A673 (cell line): ENCODE measurements around the gene LPCAT1. TPM values are rescaled to one million over a fixed set of nuclear protein-coding genes. Genes with fewer than 3 reads are reported as not detected.

ENCODE experiments used
- BruUV-seq: library from RNA; stranded (reverse); fragments of 400-500 nt; replicated peaks from 2 replicates; lab custom pipeline; 2021; lab: Mats Ljungman, UMichigan
- CTCF ChIA-PET: fragments of 300-600 bp; sonication (Branson Sonifier 250); formaldehyde crosslinking; loops from one replicate; lab custom pipeline; 2022; ENCODE audit warnings: antibody characterized with exemption; lab: Charles Lee
- POLR2A ChIA-PET: fragments of 300-600 bp; sonication (Branson Sonifier 250); formaldehyde crosslinking; loops from one replicate; lab custom pipeline; 2022; ENCODE audit warnings: antibody characterized with exemption; ENCODE audit not compliant: low non-redundant PET; lab: Charles Lee
- DNase-seq: peaks from one replicate; pipeline ENCODE4 v3.0.0-alpha.2; 2015; ENCODE audit warnings: low spot score
- H3K27ac ChIP-seq: fragments of 200-600 bp; sonication (generic); 2 replicates; pipeline ENCODE4 v1.5.1; 2016; ENCODE audit warnings: mixed run types, low read depth, mild to moderate bottlenecking, mixed read lengths, antibody characterized with exemption, low read length; ENCODE audit not compliant: poor library complexity, severe bottlenecking
- H3K27me3 ChIP-seq: fragments of 200-600 bp; sonication (generic); replicated peaks from 2 replicates; pipeline ENCODE4 v1.6.1; 2017; ENCODE audit warnings: mixed run types, low read depth, mild to moderate bottlenecking, mixed read lengths, antibody characterized with exemption, low read length; ENCODE audit not compliant: insufficient read depth, poor library complexity
- H3K36me3 ChIP-seq: fragments of 200-600 bp; sonication (generic); 2 replicates; pipeline ENCODE4 v1.6.1; 2016; ENCODE audit warnings: mixed run types, mild to moderate bottlenecking, mixed read lengths, antibody characterized with exemption, low read length; ENCODE audit not compliant: insufficient read depth, poor library complexity, severe bottlenecking
- H3K4me1 ChIP-seq: fragments of 200-600 bp; sonication (generic); 2 replicates; pipeline ENCODE4 v1.6.1; 2017; ENCODE audit warnings: mixed run types, mild to moderate bottlenecking, mixed read lengths, antibody characterized with exemption, low read length; ENCODE audit not compliant: insufficient read depth, poor library complexity, severe bottlenecking
- H3K4me3 ChIP-seq: fragments of 200-600 bp; sonication (generic); 2 replicates; pipeline ENCODE4 v1.5.1; 2016; ENCODE audit warnings: low read depth, mixed run types, mild to moderate bottlenecking, mixed read lengths, low read length; ENCODE audit not compliant: poor library complexity, severe bottlenecking
- H3K9me3 ChIP-seq: fragments of 200-600 bp; sonication (generic); 2 replicates; pipeline ENCODE4 v1.6.1; 2016; ENCODE audit warnings: mixed run types, low read depth, mild to moderate bottlenecking, mixed read lengths, antibody characterized with exemption, low read length; ENCODE audit not compliant: poor library complexity, severe bottlenecking
- CTCF ChIP-seq: fragments of 300-800, 200-600 bp; sonication (generic); conservative IDR thresholded peaks from 2 replicates; pipeline ENCODE4 v1.5.1; 2017; ENCODE audit warnings: low read depth, mild to moderate bottlenecking, antibody characterized with exemption, low read length, moderate library complexity, mixed read lengths
- EZH2 ChIP-seq: fragments of 200-600 bp; sonication (generic); IDR thresholded peaks from 2 replicates; pipeline ENCODE4 v1.6.1; 2017; ENCODE audit warnings: borderline replicate concordance, low read depth, mild to moderate bottlenecking, mixed read lengths, antibody characterized with exemption, low read length; ENCODE audit not compliant: poor library complexity, severe bottlenecking
- intact Hi-C: fragments of 100-400 bp; cut with micrococcal nuclease; formaldehyde crosslinking; loops from one replicate; pipeline ENCODE4 v1.10.0; 2022; ENCODE audit not compliant: unreplicated experiment
- total RNA-seq: library from RNA; stranded (reverse); gene quantifications from 2 replicates; pipeline ENCODE4 v1.2.3, GENCODE V29; 2021

The LPCAT1 gene
- total RNA-seq, 1 experiment from 2014 or later, result 97.3 TPM

- peaks cover 53% of the 10 kb centered on the region for H3K36me3 ChIP-seq
- ChIA-PET CTCF (no interaction called here), POLR2A (no interaction called here)
- TF ChIP-seq EZH2 (no peak), CTCF (no peak)
- H3K4me1 ChIP-seq, result no peaks in the 10 kb centered on the region
- H3K27me3 ChIP-seq, result no peaks in the 10 kb centered on the region
- no peak overlapping the region for H3K27ac ChIP-seq
- intact Hi-C loops, result no loop called here
- no peak for DNase-seq
- BruUV-seq, result no TSS peak
- no peaks in the 10 kb centered on the region for H3K9me3 ChIP-seq
- no peak overlapping the region for H3K4me3 ChIP-seq
These were observed 31.0 kb downstream of the LPCAT1 start for GRCh38 chr5:1492757-1493156.

- H3K36me3 ChIP-seq, result peaks cover 72% of the 10 kb centered on the region
- POLR2A ChIA-PET, result no interaction called here
- TF ChIP-seq CTCF (no peak), EZH2 (no peak)
These were observed 33.4 kb downstream of the LPCAT1 start for GRCh38 chr5:1490376-1490775.

GRCh38 chr5:1489754-1490153 lies 34.0 kb downstream of the LPCAT1 start:
- POLR2A ChIA-PET, result no interaction called here

More at GRCh38 chr5:1490376-1490775, 33.4 kb downstream of the LPCAT1 start:
- no peaks in the 10 kb centered on the region for H3K4me1 ChIP-seq
- H3K4me3 ChIP-seq, result no peak overlapping the region
- H3K27ac ChIP-seq, result no peak overlapping the region
- no peaks in the 10 kb centered on the region for H3K9me3 ChIP-seq
- CTCF ChIA-PET, result no interaction called here
- intact Hi-C loops, result no loop called here
- H3K27me3 ChIP-seq, result no peaks in the 10 kb centered on the region
- BruUV-seq, result no TSS peak
- DNase-seq, result no peak

More at GRCh38 chr5:1489754-1490153, 34.0 kb downstream of the LPCAT1 start:
- no peaks in the 10 kb centered on the region for H3K27me3 ChIP-seq
- BruUV-seq, result no TSS peak
- H3K4me1 ChIP-seq, result no peaks in the 10 kb centered on the region
- H3K27ac ChIP-seq, result no peak overlapping the region
- CTCF ChIA-PET, result no interaction called here
- no peak for TF ChIP-seq CTCF
- TF ChIP-seq EZH2, result no peak
- H3K4me3 ChIP-seq, result no peak overlapping the region
- intact Hi-C loops, result no loop called here
- no peak for DNase-seq
- no peaks in the 10 kb centered on the region for H3K9me3 ChIP-seq
- peaks cover 72% of the 10 kb centered on the region for H3K36me3 ChIP-seq
